MCF 10A (cell line): ENCODE results near the gene ZDHHC11. TPM values are rescaled to one million over a fixed set of nuclear protein-coding genes. Genes with fewer than 3 reads are reported as not detected.
"Not testable (repeated sequence)": the region's sequence is repeated elsewhere in the genome, so short reads cannot be mapped to it uniquely, and the experiment has no call there.

Source experiments
- BruUV-seq: library from RNA; stranded (reverse); fragments of 400-500 nt; replicated peaks from 2 replicates; lab custom pipeline; 2021; lab: Mats Ljungman, UMichigan
- CTCF ChIA-PET: fragments of 300-600 bp; sonication (Branson Sonifier 250); formaldehyde crosslinking; extraction: SDS; loops from one replicate; lab custom pipeline; 2021; ENCODE audit warnings: antibody characterized with exemption, inconsistent platforms; lab: Yijun Ruan, JAX
- POLR2A ChIA-PET: fragments of 300-600, 350-650 bp; sonication (Branson Sonifier 250); formaldehyde crosslinking; extraction: SDS; loops from one replicate; lab custom pipeline; 2020; ENCODE audit warnings: antibody characterized with exemption, inconsistent platforms; lab: Yijun Ruan, JAX
- DNase-seq: peaks from one replicate; pipeline ENCODE4 v3.0.0-alpha.2; 2018; ENCODE audit not compliant: unreplicated experiment
- H3K27ac Mint-ChIP-seq: one replicate; pipeline ENCODE4 v1.8.0; 2022; ENCODE audit warnings: mild to moderate bottlenecking, low read depth, mixed read lengths; ENCODE audit not compliant: unreplicated experiment
- H3K27me3 Mint-ChIP-seq: one replicate; pipeline ENCODE4 v1.8.0; 2022; ENCODE audit warnings: mixed read lengths; ENCODE audit not compliant: insufficient read depth, unreplicated experiment
- H3K36me3 Mint-ChIP-seq: one replicate; pipeline ENCODE4 v1.8.0; 2022; ENCODE audit warnings: mild to moderate bottlenecking, moderate library complexity, mixed read lengths; ENCODE audit not compliant: insufficient read depth, unreplicated experiment
- H3K4me1 Mint-ChIP-seq: one replicate; pipeline ENCODE4 v1.8.0; 2022; ENCODE audit warnings: mixed read lengths; ENCODE audit not compliant: insufficient read depth, unreplicated experiment
- H3K4me3 Mint-ChIP-seq: one replicate; pipeline ENCODE4 v1.8.0; 2022; ENCODE audit warnings: mild to moderate bottlenecking, moderate library complexity, mixed read lengths; ENCODE audit not compliant: unreplicated experiment
- H3K9me3 Mint-ChIP-seq: one replicate; pipeline ENCODE4 v1.8.0; 2022; ENCODE audit warnings: mixed read lengths; ENCODE audit not compliant: unreplicated experiment
- CTCF ChIP-seq: fragments of 200-600 bp; IDR thresholded peaks from one replicate; pipeline ENCODE4 v1.8.0; 2022; ENCODE audit warnings: antibody characterized with exemption, mild to moderate bottlenecking; ENCODE audit not compliant: unreplicated experiment
- intact Hi-C: fragments of 100-400 bp; cut with micrococcal nuclease; formaldehyde crosslinking; loops from 2 replicates; pipeline ENCODE4 v1.14.1; 2022
- total RNA-seq: library from RNA; stranded (reverse); gene quantifications from 2 replicates; pipeline ENCODE4 v1.2.3, GENCODE V29; 2022

Gene ZDHHC11
- total RNA-seq, 1 experiment from 2014 or later = 2.0 TPM

GRCh38 chr5:807719-808514, 42.9 kb downstream of the ZDHHC11 start:
- H3K36me3 Mint-ChIP-seq, H3K4me3 Mint-ChIP-seq, H3K4me1 Mint-ChIP-seq, BruUV-seq, intact Hi-C loops, DNase-seq, H3K27ac Mint-ChIP-seq, POLR2A ChIA-PET, CTCF ChIA-PET: not testable (repeated sequence)
- Mint-ChIP-seq H3K9me3 (peaks cover 12% of the 10 kb centered on the region), H3K27me3 (peaks cover 50% of the 10 kb centered on the region)

GRCh38 chr5:801472-801871, 49.3 kb downstream of the ZDHHC11 start:
- DNase-seq = no peak
- Mint-ChIP-seq H3K27ac (no peak overlapping the region), H3K4me3 (no peak overlapping the region), H3K36me3 (no peaks in the 10 kb centered on the region), H3K27me3 (peaks cover 73% of the 10 kb centered on the region), H3K4me1 (no peaks in the 10 kb centered on the region), H3K9me3 (peaks cover 13% of the 10 kb centered on the region)
- no peak for TF ChIP-seq CTCF
- intact Hi-C loops = no loop called here
- CTCF ChIA-PET = no interaction called here
- POLR2A ChIA-PET = no interaction called here
- BruUV-seq = no TSS peak

- H3K4me1 Mint-ChIP-seq, BruUV-seq, H3K4me3 Mint-ChIP-seq, intact Hi-C loops, H3K36me3 Mint-ChIP-seq, H3K27ac Mint-ChIP-seq, CTCF ChIA-PET, DNase-seq, POLR2A ChIA-PET: not testable (repeated sequence)
- Mint-ChIP-seq H3K27me3 (peaks cover 72% of the 10 kb centered on the region), H3K9me3 (peaks cover 13% of the 10 kb centered on the region)
Measured at GRCh38 chr5:801055-801454, 49.7 kb downstream of the ZDHHC11 start.

GRCh38 chr5:798505-799138, 52.2 kb downstream of the ZDHHC11 start:
- intact Hi-C loops, DNase-seq, CTCF ChIA-PET, H3K4me1 Mint-ChIP-seq, H3K4me3 Mint-ChIP-seq, POLR2A ChIA-PET, H3K36me3 Mint-ChIP-seq, BruUV-seq, H3K27ac Mint-ChIP-seq: not testable (repeated sequence)
- Mint-ChIP-seq H3K9me3 (peaks cover 11% of the 10 kb centered on the region), H3K27me3 (peaks cover 67% of the 10 kb centered on the region)

GRCh38 chr5:797986-798385, 52.8 kb downstream of the ZDHHC11 start:
- Mint-ChIP-seq H3K27me3 (peaks cover 67% of the 10 kb centered on the region), H3K9me3 (peaks cover 11% of the 10 kb centered on the region)
- BruUV-seq, POLR2A ChIA-PET, H3K27ac Mint-ChIP-seq, CTCF ChIA-PET, H3K4me1 Mint-ChIP-seq, H3K4me3 Mint-ChIP-seq, intact Hi-C loops, DNase-seq, H3K36me3 Mint-ChIP-seq: not testable (repeated sequence)

- H3K4me3 Mint-ChIP-seq, H3K9me3 Mint-ChIP-seq, BruUV-seq, DNase-seq, intact Hi-C loops, H3K36me3 Mint-ChIP-seq, CTCF ChIA-PET, H3K4me1 Mint-ChIP-seq, H3K27ac Mint-ChIP-seq, POLR2A ChIA-PET: not testable (repeated sequence)
- H3K27me3 Mint-ChIP-seq = peaks cover 62% of the 10 kb centered on the region
Measured at GRCh38 chr5:795873-796272, 54.9 kb downstream of the ZDHHC11 start.

- H3K4me3 Mint-ChIP-seq, DNase-seq: not testable (repeated sequence)
Measured at GRCh38 chr5:794948-795347, 55.8 kb downstream of the ZDHHC11 start.

GRCh38 chr5:788703-789102, 62.1 kb downstream of the ZDHHC11 start:
- peaks cover 14% of the 10 kb centered on the region for H3K9me3 Mint-ChIP-seq
- POLR2A ChIA-PET, H3K27ac Mint-ChIP-seq, CTCF ChIA-PET, H3K4me1 Mint-ChIP-seq, intact Hi-C loops, DNase-seq, BruUV-seq, H3K36me3 Mint-ChIP-seq, H3K4me3 Mint-ChIP-seq: not testable (repeated sequence)
- H3K27me3 Mint-ChIP-seq = peaks cover 57% of the 10 kb centered on the region

More at GRCh38 chr5:794948-795347, 55.8 kb downstream of the ZDHHC11 start:
- BruUV-seq, H3K36me3 Mint-ChIP-seq, H3K27ac Mint-ChIP-seq, H3K4me1 Mint-ChIP-seq, intact Hi-C loops, POLR2A ChIA-PET, CTCF ChIA-PET: not testable (repeated sequence)
- Mint-ChIP-seq H3K27me3 (peaks cover 68% of the 10 kb centered on the region), H3K9me3 (peaks cover 15% of the 10 kb centered on the region)
